Endothelial cell (in vitro differentiated cells): ENCODE measurements around the gene MMP23B. TPM values are rescaled to one million over a fixed set of nuclear protein-coding genes. Genes with fewer than 3 reads are reported as not detected.

Experiments
- DNase-seq: peaks from one replicate; pipeline ENCODE4 v3.0.0; 2021; ENCODE audit warnings: low spot score
- H3K27ac Mint-ChIP-seq: one replicate; pipeline ENCODE4 v1.8.0; 2021; ENCODE audit warnings: mixed read lengths, inconsistent platforms; ENCODE audit not compliant: unreplicated experiment
- H3K27me3 Mint-ChIP-seq: one replicate; pipeline ENCODE4 v1.8.0; 2021; ENCODE audit warnings: mild to moderate bottlenecking, moderate library complexity, mixed read lengths, inconsistent platforms; ENCODE audit not compliant: unreplicated experiment
- H3K36me3 Mint-ChIP-seq: one replicate; pipeline ENCODE4 v1.8.0; 2021; ENCODE audit warnings: mild to moderate bottlenecking, low read depth, mixed read lengths, inconsistent platforms; ENCODE audit not compliant: unreplicated experiment
- H3K4me1 Mint-ChIP-seq: one replicate; pipeline ENCODE4 v1.8.0; 2021; ENCODE audit warnings: mild to moderate bottlenecking, mixed read lengths, inconsistent platforms; ENCODE audit not compliant: unreplicated experiment
- H3K4me3 Mint-ChIP-seq: one replicate; pipeline ENCODE4 v1.8.0; 2021; ENCODE audit warnings: mild to moderate bottlenecking, mixed read lengths, inconsistent platforms; ENCODE audit not compliant: unreplicated experiment
- H3K9me3 Mint-ChIP-seq: one replicate; pipeline ENCODE4 v1.8.0; 2021; ENCODE audit warnings: mixed read lengths, inconsistent platforms; ENCODE audit not compliant: unreplicated experiment
- total RNA-seq: library from RNA; stranded (reverse); fragmentation: NEBNext Ultra II Directional; extraction: Animal tissue kit (Norgen Biotek cat#: 25700); gene quantifications from one replicate; pipeline ENCODE4 v1.2.1, GENCODE V29; 2021; ENCODE audit not compliant: unreplicated experiment
- TF ChIP-seq, protein P1 (sequence below): fragments of 200-600 bp; sonication (generic); IDR thresholded peaks from one replicate; pipeline ENCODE4 v1.5.0; 2021; ENCODE audit warnings: antibody characterized with exemption; ENCODE audit not compliant: unreplicated experiment

MMP23B gene
- total RNA-seq, 1 donor from 2014 or later = 26.7 TPM

DNA sequence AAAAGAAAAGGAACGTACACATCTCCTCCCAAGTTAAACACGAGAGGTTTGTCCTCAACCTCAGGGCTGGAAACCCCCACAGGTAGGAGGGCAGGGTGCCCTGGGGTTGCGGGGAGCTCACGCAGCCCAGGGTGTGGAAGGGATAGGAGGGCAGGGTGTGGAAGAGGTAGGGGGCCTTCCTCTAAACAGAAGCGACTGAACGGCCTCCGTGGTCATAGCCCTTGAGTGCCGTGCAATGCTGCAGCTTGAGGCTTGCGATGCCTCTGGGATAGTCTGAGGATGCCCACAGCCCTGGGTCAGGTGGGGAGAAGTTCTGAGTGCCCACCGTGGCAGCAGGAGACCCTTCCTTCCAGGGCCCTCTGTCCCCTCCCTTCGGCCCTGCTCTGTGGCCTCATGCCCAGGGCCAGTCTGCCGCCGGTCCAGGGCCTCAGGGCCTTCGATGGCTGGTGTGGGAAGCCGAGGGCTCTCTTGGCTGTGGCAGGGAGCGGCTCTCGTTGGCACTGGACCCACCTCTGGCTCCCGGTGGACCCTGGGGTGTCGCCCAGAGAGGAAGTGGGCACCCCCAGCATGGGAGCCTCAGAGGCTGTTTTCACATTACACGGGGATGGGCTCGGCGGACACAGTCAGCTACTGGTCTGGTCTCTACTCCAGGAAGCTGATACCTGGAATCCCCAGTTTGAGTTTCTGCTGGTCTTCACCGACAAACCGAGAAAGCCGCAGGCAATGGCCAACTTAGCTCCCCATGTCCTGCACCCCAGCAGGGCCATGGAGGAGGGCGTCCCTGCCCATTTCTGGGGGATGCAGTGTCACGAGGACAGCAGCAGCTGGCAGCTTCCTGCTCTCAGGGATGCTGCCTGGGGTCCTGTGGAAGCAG, 33.2 kb downstream of the MMP23B start:
- Mint-ChIP-seq H3K27ac (peak overlapping the region; percentile 70), H3K36me3 (peaks cover 16% of the 10 kb centered on the region), H3K27me3 (peaks cover 3% of the 10 kb centered on the region), H3K4me3 (no peak overlapping the region), H3K4me1 (peaks cover 20% of the 10 kb centered on the region), H3K9me3 (no peaks in the 10 kb centered on the region)
- TF ChIP-seq, protein P1, sequence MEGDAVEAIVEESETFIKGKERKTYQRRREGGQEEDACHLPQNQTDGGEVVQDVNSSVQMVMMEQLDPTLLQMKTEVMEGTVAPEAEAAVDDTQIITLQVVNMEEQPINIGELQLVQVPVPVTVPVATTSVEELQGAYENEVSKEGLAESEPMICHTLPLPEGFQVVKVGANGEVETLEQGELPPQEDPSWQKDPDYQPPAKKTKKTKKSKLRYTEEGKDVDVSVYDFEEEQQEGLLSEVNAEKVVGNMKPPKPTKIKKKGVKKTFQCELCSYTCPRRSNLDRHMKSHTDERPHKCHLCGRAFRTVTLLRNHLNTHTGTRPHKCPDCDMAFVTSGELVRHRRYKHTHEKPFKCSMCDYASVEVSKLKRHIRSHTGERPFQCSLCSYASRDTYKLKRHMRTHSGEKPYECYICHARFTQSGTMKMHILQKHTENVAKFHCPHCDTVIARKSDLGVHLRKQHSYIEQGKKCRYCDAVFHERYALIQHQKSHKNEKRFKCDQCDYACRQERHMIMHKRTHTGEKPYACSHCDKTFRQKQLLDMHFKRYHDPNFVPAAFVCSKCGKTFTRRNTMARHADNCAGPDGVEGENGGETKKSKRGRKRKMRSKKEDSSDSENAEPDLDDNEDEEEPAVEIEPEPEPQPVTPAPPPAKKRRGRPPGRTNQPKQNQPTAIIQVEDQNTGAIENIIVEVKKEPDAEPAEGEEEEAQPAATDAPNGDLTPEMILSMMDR = no peak
- no peak for DNase-seq

DNA sequence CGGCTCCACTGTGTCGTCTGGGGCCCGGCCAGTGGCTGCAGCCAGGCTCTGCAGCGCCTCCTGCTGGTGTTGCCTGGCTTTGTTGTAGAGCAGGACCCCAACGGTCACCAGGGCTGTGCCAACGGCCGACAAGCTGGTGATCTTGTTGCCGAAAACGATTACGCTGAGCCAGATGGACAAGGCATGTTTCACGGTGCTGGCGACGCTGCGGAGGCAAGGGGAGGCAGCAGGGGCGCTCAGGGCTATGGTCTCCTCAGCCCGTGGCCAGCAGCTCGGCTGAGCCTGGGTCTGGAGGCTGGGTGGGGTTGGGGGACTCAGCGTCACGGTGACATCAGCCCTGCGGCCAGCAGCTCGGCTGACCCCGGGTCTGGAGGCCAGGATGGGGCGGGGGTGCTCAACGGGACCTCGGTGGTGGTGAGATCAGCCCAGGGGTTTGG, 33.9 kb downstream of the MMP23B start:
- H3K9me3 Mint-ChIP-seq = no peaks in the 10 kb centered on the region
- peaks cover 3% of the 10 kb centered on the region for H3K27me3 Mint-ChIP-seq
- TF ChIP-seq, protein P1 = peak; percentile 61
- DNase-seq = peak; percentile 73
- peaks cover 16% of the 10 kb centered on the region for H3K36me3 Mint-ChIP-seq
- no peak overlapping the region for H3K27ac Mint-ChIP-seq
- H3K4me3 Mint-ChIP-seq = no peak overlapping the region
- H3K4me1 Mint-ChIP-seq = peaks cover 24% of the 10 kb centered on the region

DNA sequence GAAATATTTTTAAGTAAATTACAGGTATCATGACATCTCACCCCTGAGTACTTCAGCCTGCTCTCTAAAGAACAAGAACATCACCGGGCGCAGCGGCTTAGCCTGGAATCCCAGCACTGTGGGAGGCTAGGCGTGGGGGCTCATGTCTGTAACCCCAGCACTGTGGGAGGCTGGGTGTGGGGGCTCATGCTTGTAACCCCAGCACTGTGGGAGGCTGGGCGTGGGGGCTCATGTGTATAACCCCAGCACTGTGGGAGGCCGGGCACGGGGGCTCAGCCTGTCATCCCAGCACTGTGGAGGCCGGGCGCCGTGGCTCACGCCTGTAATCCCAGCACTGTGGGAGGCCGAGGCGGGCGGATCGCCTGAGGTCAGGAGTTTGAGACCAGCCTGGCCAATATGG, 34.6 kb downstream of the MMP23B start:
- Mint-ChIP-seq H3K4me1 (peaks cover 31% of the 10 kb centered on the region), H3K9me3 (no peaks in the 10 kb centered on the region), H3K27ac (no peak overlapping the region), H3K4me3 (no peak overlapping the region), H3K36me3 (peaks cover 20% of the 10 kb centered on the region), H3K27me3 (peaks cover 3% of the 10 kb centered on the region)
- DNase-seq = no peak
- TF ChIP-seq, protein P1 = no peak

DNA sequence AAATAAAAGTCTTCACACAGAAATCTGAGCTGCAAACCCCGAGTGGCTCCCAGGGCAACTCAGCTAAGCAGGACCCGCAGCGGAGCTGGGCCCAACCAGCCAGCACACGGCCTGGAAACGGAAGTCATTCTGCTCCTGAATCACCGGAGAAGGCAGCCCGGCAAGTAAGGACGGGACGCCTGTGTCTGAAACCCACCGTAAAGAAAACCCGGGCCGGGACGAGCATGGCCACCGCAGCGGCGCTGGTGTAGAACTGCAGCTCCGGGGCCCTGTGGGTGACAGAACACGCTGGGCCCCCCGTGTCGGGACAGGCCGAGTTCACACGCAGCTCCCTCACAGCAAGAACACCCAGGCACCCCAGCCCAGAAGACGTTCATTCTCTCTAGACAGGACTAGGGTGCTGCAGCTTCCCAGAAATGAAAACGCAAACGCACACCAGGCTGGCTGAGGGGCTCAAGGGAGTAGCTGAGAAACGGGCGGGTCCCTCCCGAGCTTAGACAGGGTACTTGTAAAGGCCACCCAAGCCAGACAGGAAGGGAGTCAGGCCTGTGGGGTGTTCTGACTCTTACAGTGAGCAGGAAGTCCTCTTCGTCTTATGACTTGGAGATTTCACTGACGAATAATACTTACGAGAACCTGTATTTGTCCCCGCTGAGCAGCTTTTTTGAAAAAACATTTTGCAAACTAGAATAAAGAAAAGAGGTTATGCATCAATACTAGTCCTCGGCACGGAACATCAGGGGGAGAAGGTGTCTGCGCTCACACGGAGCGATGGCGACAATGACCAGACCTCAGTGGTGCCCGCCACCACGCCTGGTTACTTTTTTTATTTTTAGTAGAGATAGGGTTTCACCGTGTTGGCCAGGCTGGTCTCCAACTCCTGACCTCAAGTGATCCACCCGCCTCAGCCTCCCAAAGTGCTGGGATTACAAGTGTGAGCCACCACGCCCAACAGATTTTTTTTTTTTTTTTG, 37.8 kb downstream of the MMP23B start:
- Mint-ChIP-seq H3K27ac (peak overlapping the region; percentile 52), H3K36me3 (peaks cover 20% of the 10 kb centered on the region), H3K4me3 (peak overlapping the region; percentile 31), H3K27me3 (peaks cover 6% of the 10 kb centered on the region), H3K4me1 (peaks cover 22% of the 10 kb centered on the region), H3K9me3 (no peaks in the 10 kb centered on the region)
- TF ChIP-seq, protein P1 = no peak
- DNase-seq = no peak
